ENCODE measurements around the gene SON. TPM values are rescaled to one million over a fixed set of nuclear protein-coding genes. Genes with fewer than 3 reads are reported as not detected.

Gene SON
- total and polyA plus RNA-seq, 2 of the 13 experiments (the other 11 are each of a cell fraction or from before 2014, with no cell fraction given): 61.3 to 78.3 TPM

GRCh38 chr21:33541756-33542639 lies 840 bp upstream of the SON start, which contains the start of gene GART (continued):
- TF ChIP-seq SYNCRIP (IDR thresholded peaks at IDR 0.05; ENCODE audit: insufficient read depth, low read depth, low read length): no peak
- no peak for TF ChIP-seq ZNF12 (CRISPR knock-in tag; IDR thresholded peaks at IDR 0.05)
- peak; percentile 77; the same call in 1 of the 2 replicates for TF ChIP-seq ZNF773 (CRISPR knock-in tag; IDR thresholded peaks at IDR 0.05; ENCODE audit: borderline replicate concordance)
- no peak; the same call in 1 of the 2 replicates for TF ChIP-seq ZSCAN31 (CRISPR knock-in tag; IDR thresholded peaks at IDR 0.05; ENCODE audit: low read depth)
- TF ChIP-seq POGZ (CRISPR knock-in tag; IDR thresholded peaks at IDR 0.05): peak; percentile 14; the same call in 1 of the 2 replicates
- no peak for TF ChIP-seq ZNF564 (CRISPR knock-in tag; IDR thresholded peaks at IDR 0.05)
- no peak for TF ChIP-seq ZBTB1 (CRISPR knock-in tag; IDR thresholded peaks at IDR 0.05; ENCODE audit: borderline replicate concordance)
- TF ChIP-seq, protein P1, sequence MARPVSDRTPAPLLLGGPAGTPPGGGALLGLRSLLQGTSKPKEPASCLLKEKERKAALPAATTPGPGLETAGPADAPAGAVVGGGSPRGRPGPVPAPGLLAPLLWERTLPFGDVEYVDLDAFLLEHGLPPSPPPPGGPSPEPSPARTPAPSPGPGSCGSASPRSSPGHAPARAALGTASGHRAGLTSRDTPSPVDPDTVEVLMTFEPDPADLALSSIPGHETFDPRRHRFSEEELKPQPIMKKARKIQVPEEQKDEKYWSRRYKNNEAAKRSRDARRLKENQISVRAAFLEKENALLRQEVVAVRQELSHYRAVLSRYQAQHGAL (CRISPR knock-in tag; IDR thresholded peaks at IDR 0.05; ENCODE audit: not compliant biosample characterization): peak; percentile 76
- TF ChIP-seq ARNTL (CRISPR knock-in tag; IDR thresholded peaks at IDR 0.05): 0 out of 2 replicates have a peak, but pooled peaks have one; percentile 16
- TF ChIP-seq, protein P2, sequence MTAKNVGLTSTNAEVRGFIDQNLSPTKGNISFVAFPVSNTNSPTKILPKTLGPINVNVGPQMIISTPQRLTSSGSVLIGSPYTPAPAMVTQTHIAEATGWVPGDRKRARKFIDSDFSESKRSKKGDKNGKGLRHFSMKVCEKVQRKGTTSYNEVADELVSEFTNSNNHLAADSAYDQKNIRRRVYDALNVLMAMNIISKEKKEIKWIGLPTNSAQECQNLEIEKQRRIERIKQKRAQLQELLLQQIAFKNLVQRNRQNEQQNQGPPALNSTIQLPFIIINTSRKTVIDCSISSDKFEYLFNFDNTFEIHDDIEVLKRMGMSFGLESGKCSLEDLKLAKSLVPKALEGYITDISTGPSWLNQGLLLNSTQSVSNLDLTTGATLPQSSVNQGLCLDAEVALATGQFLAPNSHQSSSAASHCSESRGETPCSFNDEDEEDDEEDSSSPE (CRISPR knock-in tag; IDR thresholded peaks at IDR 0.05): peak; percentile 88
- TF ChIP-seq, protein P3, sequence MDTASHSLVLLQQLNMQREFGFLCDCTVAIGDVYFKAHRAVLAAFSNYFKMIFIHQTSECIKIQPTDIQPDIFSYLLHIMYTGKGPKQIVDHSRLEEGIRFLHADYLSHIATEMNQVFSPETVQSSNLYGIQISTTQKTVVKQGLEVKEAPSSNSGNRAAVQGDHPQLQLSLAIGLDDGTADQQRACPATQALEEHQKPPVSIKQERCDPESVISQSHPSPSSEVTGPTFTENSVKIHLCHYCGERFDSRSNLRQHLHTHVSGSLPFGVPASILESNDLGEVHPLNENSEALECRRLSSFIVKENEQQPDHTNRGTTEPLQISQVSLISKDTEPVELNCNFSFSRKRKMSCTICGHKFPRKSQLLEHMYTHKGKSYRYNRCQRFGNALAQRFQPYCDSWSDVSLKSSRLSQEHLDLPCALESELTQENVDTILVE (CRISPR knock-in tag; IDR thresholded peaks at IDR 0.05): peak; percentile 99
- TF ChIP-seq ZNF776 (CRISPR knock-in tag; IDR thresholded peaks at IDR 0.05): 0 out of 2 replicates have a peak, but pooled peaks have one; percentile 25
- TF ChIP-seq ZBTB40 (IDR thresholded peaks at IDR 0.05): no peak
- peak; percentile 45; the same call in 1 of the 2 replicates for TF ChIP-seq ZBTB40 (CRISPR knock-in tag; IDR thresholded peaks at IDR 0.05)
- no peak for TF ChIP-seq ZNF775 (CRISPR knock-in tag; IDR thresholded peaks at IDR 0.05; ENCODE audit: borderline replicate concordance)

Data from HepG2 (cell line).